Caco-2 (cell line): Measurements from ENCODE around the gene SETD3. TPM values are rescaled to one million over a fixed set of nuclear protein-coding genes. Genes with fewer than 3 reads are reported as not detected.

Source experiments
- BruUV-seq: library from RNA; stranded (reverse); fragments of 400-500 nt; replicated peaks from 2 replicates; lab custom pipeline; 2021; lab: Mats Ljungman, UMichigan
- CTCF ChIA-PET: fragments of 300-600 bp; sonication (Branson Sonifier 250); formaldehyde crosslinking; loops from one replicate; lab custom pipeline; 2022; ENCODE audit warnings: antibody characterized with exemption; lab: Charles Lee
- POLR2A ChIA-PET: fragments of 300-600 bp; sonication (Branson Sonifier 250); formaldehyde crosslinking; loops from one replicate; lab custom pipeline; 2022; ENCODE audit warnings: antibody characterized with exemption; lab: Charles Lee
- DNase-seq, 2 experiments: peaks; one replicate each; pipeline versions ENCODE4 v3.0.0 to v3.0.0-alpha.2; 2020 to 2022
- H3K27me3 ChIP-seq: replicated peaks from 2 replicates; pipeline ENCODE4 v1.6.0; 2011; ENCODE audit warnings: low read length; ENCODE audit not compliant: control insufficient read depth, insufficient read depth
- H3K36me3 ChIP-seq: 2 replicates; pipeline ENCODE4 v1.5.1; 2011; ENCODE audit warnings: low read length; ENCODE audit not compliant: control insufficient read depth, insufficient read depth
- H3K4me1 ChIP-seq: fragments of 250-450 bp; sonication (Bioruptor Pico); 2 replicates; pipeline ENCODE4 v1.5.1; 2020; ENCODE audit warnings: mild to moderate bottlenecking
- H3K4me3 ChIP-seq: 2 replicates; pipeline ENCODE4 v1.5.1; 2011; ENCODE audit warnings: low read depth, mild to moderate bottlenecking, control low read depth, low read length
- H3K9me3 ChIP-seq: fragments of 250-450 bp; sonication (Bioruptor Pico); 2 replicates; pipeline ENCODE4 v1.5.1; 2020; ENCODE audit warnings: mild to moderate bottlenecking, moderate library complexity
- H3K27ac Mint-ChIP-seq: one replicate; pipeline ENCODE4 v1.8.0; 2022; ENCODE audit warnings: mixed read lengths; ENCODE audit not compliant: unreplicated experiment
- H3K27me3 Mint-ChIP-seq: one replicate; pipeline ENCODE4 v1.8.0; 2022; ENCODE audit warnings: mixed read lengths; ENCODE audit not compliant: insufficient read depth, unreplicated experiment
- H3K36me3 Mint-ChIP-seq: one replicate; pipeline ENCODE4 v1.8.0; 2022; ENCODE audit warnings: mild to moderate bottlenecking, mixed read lengths; ENCODE audit not compliant: insufficient read depth, unreplicated experiment
- H3K4me1 Mint-ChIP-seq: one replicate; pipeline ENCODE4 v1.8.0; 2022; ENCODE audit warnings: low read depth, mixed read lengths; ENCODE audit not compliant: unreplicated experiment
- H3K4me3 Mint-ChIP-seq: one replicate; pipeline ENCODE4 v1.8.0; 2022; ENCODE audit warnings: mild to moderate bottlenecking, moderate library complexity, mixed read lengths; ENCODE audit not compliant: unreplicated experiment
- H3K9me3 Mint-ChIP-seq: one replicate; pipeline ENCODE4 v1.8.0; 2022; ENCODE audit warnings: mixed read lengths; ENCODE audit not compliant: unreplicated experiment
- CTCF ChIP-seq, 2 experiments: fragments of 200-600 bp in 1 of 2; IDR thresholded peaks; 1 replicate in 1 of 2; 2 replicates in 1 of 2; pipeline versions ENCODE4 v1.5.1 to v1.8.0; 2011 to 2022; ENCODE audit warnings: antibody characterized with exemption in 1 of 2, control low read depth in 1 of 2, inconsistent platforms in 1 of 2, low read depth in 1 of 2, low read length in 1 of 2, mild to moderate bottlenecking in 1 of 2, moderate library complexity in 1 of 2; ENCODE audit not compliant: insufficient read depth in 1 of 2, severe bottlenecking in 1 of 2, unreplicated experiment in 1 of 2
- intact Hi-C: fragments of 100-400 bp; cut with micrococcal nuclease; formaldehyde crosslinking; loops from one replicate; pipeline ENCODE4 v1.10.0; 2022; ENCODE audit not compliant: unreplicated experiment
- total RNA-seq: library from RNA; stranded (reverse); gene quantifications from 2 replicates; pipeline ENCODE4 v1.2.3, GENCODE V29; 2022

The SETD3 gene
- total RNA-seq, 1 experiment from 2014 or later = 74.3 TPM

- no peaks in the 10 kb centered on the region for H3K4me1 ChIP-seq
- no peaks in the 10 kb centered on the region for H3K27me3 ChIP-seq
- no peak overlapping the region for H3K27ac Mint-ChIP-seq
- H3K36me3 Mint-ChIP-seq = no peaks in the 10 kb centered on the region
- H3K9me3 ChIP-seq = no peaks in the 10 kb centered on the region
- BruUV-seq = no TSS peak
- ChIA-PET CTCF (no interaction called here), POLR2A (no interaction called here)
- H3K4me3 ChIP-seq = no peak overlapping the region
- no peak overlapping the region for H3K4me3 Mint-ChIP-seq
- no peaks in the 10 kb centered on the region for H3K9me3 Mint-ChIP-seq
- H3K4me1 Mint-ChIP-seq = no peaks in the 10 kb centered on the region
- TF ChIP-seq CTCF (IDR thresholded peaks at IDR 0.05; ENCODE audit: insufficient read depth in 1 of 2, low read depth in 1 of 2, low read length in 1 of 2, severe bottlenecking in 1 of 2, unreplicated experiment in 1 of 2) = no peak
- no peak for DNase-seq
- no peaks in the 10 kb centered on the region for H3K36me3 ChIP-seq
- no peaks in the 10 kb centered on the region for H3K27me3 Mint-ChIP-seq
- intact Hi-C loops = no loop called here
Observed at GRCh38 chr14:99380991-99381687, 99.5 kb downstream of the SETD3 start.

- Histone ChIP-seq H3K27me3 (no peaks in the 10 kb centered on the region), H3K4me1 (no peaks in the 10 kb centered on the region), H3K36me3 (no peaks in the 10 kb centered on the region), H3K9me3 (no peaks in the 10 kb centered on the region), H3K4me3 (no peak overlapping the region)
- CTCF ChIA-PET = interaction anchor here (0.9 kb wide), 1 partner anchor 12 kb away, joined by 3 read pairs; no protein-coding TSS in a partner anchor
- Mint-ChIP-seq H3K4me1 (no peaks in the 10 kb centered on the region), H3K9me3 (no peaks in the 10 kb centered on the region), H3K27ac (no peak overlapping the region), H3K36me3 (no peaks in the 10 kb centered on the region), H3K27me3 (no peaks in the 10 kb centered on the region), H3K4me3 (no peak overlapping the region)
- DNase-seq = no peak
- BruUV-seq = no TSS peak
- no peak for TF ChIP-seq CTCF (IDR thresholded peaks at IDR 0.05; ENCODE audit: insufficient read depth in 1 of 2, low read depth in 1 of 2, low read length in 1 of 2, severe bottlenecking in 1 of 2, unreplicated experiment in 1 of 2)
- POLR2A ChIA-PET = no interaction called here
- intact Hi-C loops = no loop called here
Observed at GRCh38 chr14:99380402-99380801, 100.3 kb downstream of the SETD3 start.

DNA sequence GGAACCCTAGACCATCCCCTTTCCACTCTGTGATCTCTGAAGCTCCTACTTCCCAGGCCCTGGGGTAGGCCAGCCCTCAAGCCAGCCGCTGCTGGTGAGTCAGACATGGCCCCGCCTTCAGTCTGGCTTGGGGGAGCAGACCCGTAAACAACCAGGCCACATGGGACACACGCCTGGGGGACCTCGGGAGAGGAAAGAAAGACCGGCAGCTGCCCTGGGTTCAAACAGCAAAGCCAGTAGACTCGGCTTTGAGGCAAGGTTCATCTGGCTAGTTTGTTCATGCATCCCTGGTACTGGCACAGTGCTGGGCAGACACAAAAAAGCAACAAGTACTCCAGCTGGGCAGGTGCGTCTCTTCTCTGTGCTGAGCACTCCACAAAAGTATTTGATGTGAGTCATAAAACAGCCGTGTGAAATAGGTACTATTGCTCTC lies 101.9 kb downstream of the SETD3 start:
- no peak for TF ChIP-seq CTCF (IDR thresholded peaks at IDR 0.05; ENCODE audit: insufficient read depth in 1 of 2, low read depth in 1 of 2, low read length in 1 of 2, severe bottlenecking in 1 of 2, unreplicated experiment in 1 of 2)
- Mint-ChIP-seq H3K4me1 (no peaks in the 10 kb centered on the region), H3K9me3 (no peaks in the 10 kb centered on the region), H3K36me3 (no peaks in the 10 kb centered on the region), H3K27ac (no peak overlapping the region), H3K4me3 (no peak overlapping the region), H3K27me3 (no peaks in the 10 kb centered on the region)
- Histone ChIP-seq H3K4me3 (no peak overlapping the region), H3K4me1 (no peaks in the 10 kb centered on the region), H3K27me3 (no peaks in the 10 kb centered on the region), H3K36me3 (no peaks in the 10 kb centered on the region), H3K9me3 (no peaks in the 10 kb centered on the region)
- ChIA-PET POLR2A (no interaction called here), CTCF (interaction anchor here (1.0 kb wide), 1 partner anchor 10 kb away, joined by 4 read pairs; no protein-coding TSS in a partner anchor)
- intact Hi-C loops = no loop called here
- BruUV-seq = no TSS peak
- DNase-seq = no peak
